ENCODE results near the gene OXCT1.

Gene OXCT1

GRCh38 chr5:41878173-41878572 is 7.9 kb upstream of the OXCT1 start:
- DNase-seq (ENCODE audit: extremely low read depth, insufficient read length): no peak
- no peaks in the 10 kb centered on the region for H3K27me3 ChIP-seq (replicated peaks; ENCODE audit: control insufficient read depth, insufficient read depth, low read length)
- H3K36me3 ChIP-seq (ENCODE audit: control insufficient read depth, insufficient read depth, low read length): no peaks in the 10 kb centered on the region
- TF ChIP-seq CTCF (IDR thresholded peaks at IDR 0.05; ENCODE audit: insufficient read depth, low read length, poor library complexity, severe bottlenecking): no peak
- H3K4me3 ChIP-seq (replicated peaks; ENCODE audit: low read depth, low read length): no peak overlapping the region

- Histone ChIP-seq H3K4me3 (replicated peaks; ENCODE audit: low read depth, low read length) (no peak overlapping the region), H3K36me3 (ENCODE audit: control insufficient read depth, insufficient read depth, low read length) (no peaks in the 10 kb centered on the region), H3K27me3 (replicated peaks; ENCODE audit: control insufficient read depth, insufficient read depth, low read length) (no peaks in the 10 kb centered on the region)
- DNase-seq (ENCODE audit: extremely low read depth, insufficient read length): no peak
- TF ChIP-seq CTCF (IDR thresholded peaks at IDR 0.05; ENCODE audit: insufficient read depth, low read length, poor library complexity, severe bottlenecking): no peak
These were observed 7.2 kb upstream of the OXCT1 start for GRCh38 chr5:41877408-41877807.

DNA sequence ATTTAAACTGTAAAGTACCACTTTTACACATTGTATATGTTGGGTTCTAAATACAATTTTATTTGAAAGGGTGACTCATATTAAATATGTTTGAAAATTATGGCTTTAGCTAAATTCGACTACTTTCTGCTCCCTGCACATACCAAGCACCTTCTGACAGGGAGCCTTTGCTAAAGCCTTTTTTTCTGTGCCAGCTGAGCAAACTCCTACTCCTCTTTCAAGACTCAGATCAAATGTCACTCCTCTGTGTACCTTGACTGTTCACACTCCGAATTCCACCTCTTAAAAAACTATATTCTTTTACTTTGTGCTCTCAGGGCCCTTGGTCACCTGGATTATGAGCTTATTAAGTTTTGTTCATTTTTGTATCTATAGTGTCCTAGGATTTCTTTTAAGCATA is 6.5 kb upstream of the OXCT1 start:
- TF ChIP-seq CTCF (IDR thresholded peaks at IDR 0.05; ENCODE audit: insufficient read depth, low read length, poor library complexity, severe bottlenecking): no peak
- Histone ChIP-seq H3K36me3 (ENCODE audit: control insufficient read depth, insufficient read depth, low read length) (no peaks in the 10 kb centered on the region), H3K4me3 (replicated peaks; ENCODE audit: low read depth, low read length) (no peak overlapping the region), H3K27me3 (replicated peaks; ENCODE audit: control insufficient read depth, insufficient read depth, low read length) (no peaks in the 10 kb centered on the region)
- DNase-seq (ENCODE audit: extremely low read depth, insufficient read length): no peak

DNA sequence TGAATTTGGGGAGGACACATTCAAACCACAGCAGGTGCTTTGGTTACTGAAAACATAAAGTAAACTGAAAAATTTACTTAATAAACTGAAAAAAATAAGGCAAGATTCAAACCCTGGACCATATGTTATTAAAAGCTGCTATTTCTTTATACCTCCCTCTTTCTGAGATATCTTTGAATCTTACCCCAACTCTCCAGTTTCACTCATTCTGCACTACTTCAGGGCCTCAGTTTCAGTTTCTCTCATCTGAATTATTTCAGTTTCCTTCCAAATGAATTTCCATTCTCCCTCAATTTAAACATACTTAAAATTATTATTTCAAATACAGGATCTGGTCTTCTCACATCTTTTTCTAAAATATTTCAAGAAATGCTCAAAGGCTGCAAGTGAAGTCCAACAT is 4.9 kb upstream of the OXCT1 start:
- Histone ChIP-seq H3K27me3 (replicated peaks; ENCODE audit: control insufficient read depth, insufficient read depth, low read length) (no peaks in the 10 kb centered on the region), H3K4me3 (replicated peaks; ENCODE audit: low read depth, low read length) (no peak overlapping the region), H3K36me3 (ENCODE audit: control insufficient read depth, insufficient read depth, low read length) (no peaks in the 10 kb centered on the region)
- no peak for DNase-seq (ENCODE audit: extremely low read depth, insufficient read length)
- no peak for TF ChIP-seq CTCF (IDR thresholded peaks at IDR 0.05; ENCODE audit: insufficient read depth, low read length, poor library complexity, severe bottlenecking)

DNA sequence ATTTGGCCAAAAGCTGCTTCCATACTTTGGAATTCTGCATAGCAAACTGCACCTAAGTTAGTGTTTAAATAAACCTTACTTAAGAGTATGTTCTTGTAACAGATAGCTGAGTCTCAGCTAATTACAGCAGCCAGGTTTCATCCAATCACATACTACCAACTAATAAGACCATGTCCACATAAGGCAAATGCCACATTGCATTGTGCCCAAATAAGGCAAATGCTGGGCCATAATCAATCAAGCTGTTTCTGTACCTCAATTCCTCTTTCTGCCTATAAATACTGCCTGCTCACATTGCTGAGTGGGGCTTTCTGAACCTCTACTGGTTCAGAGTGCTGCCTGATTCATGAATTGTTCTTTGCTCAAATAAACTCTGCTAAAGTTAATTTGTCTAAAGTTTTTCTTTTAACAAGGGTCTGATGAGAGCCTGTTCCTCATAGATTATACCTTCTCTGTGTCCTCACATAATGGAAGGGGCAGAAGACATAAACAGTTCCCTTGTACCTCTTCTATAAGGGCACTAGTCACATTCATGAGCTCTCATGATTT is 4.4 kb upstream of the OXCT1 start:
- DNase-seq (ENCODE audit: extremely low read depth, insufficient read length): no peak
- H3K4me3 ChIP-seq (replicated peaks; ENCODE audit: low read depth, low read length): no peak overlapping the region
- no peak for TF ChIP-seq CTCF (IDR thresholded peaks at IDR 0.05; ENCODE audit: insufficient read depth, low read length, poor library complexity, severe bottlenecking)
- no peaks in the 10 kb centered on the region for H3K27me3 ChIP-seq (replicated peaks; ENCODE audit: control insufficient read depth, insufficient read depth, low read length)
- no peaks in the 10 kb centered on the region for H3K36me3 ChIP-seq (ENCODE audit: control insufficient read depth, insufficient read depth, low read length)

GRCh38 chr5:41871852-41872251 is 1.6 kb upstream of the OXCT1 start:
- DNase-seq (ENCODE audit: extremely low read depth, insufficient read length): no peak
- H3K4me3 ChIP-seq (replicated peaks; ENCODE audit: low read depth, low read length): no peak overlapping the region
- H3K36me3 ChIP-seq (ENCODE audit: control insufficient read depth, insufficient read depth, low read length): no peaks in the 10 kb centered on the region
- no peak for TF ChIP-seq CTCF (IDR thresholded peaks at IDR 0.05; ENCODE audit: insufficient read depth, low read length, poor library complexity, severe bottlenecking)
- H3K27me3 ChIP-seq (replicated peaks; ENCODE audit: control insufficient read depth, insufficient read depth, low read length): no peaks in the 10 kb centered on the region

All from GM06990 (cell line).